D341Med (cell line): ENCODE data around the gene HDAC9.
"Not testable (repeated sequence)": the region's sequence is repeated elsewhere in the genome, so short reads cannot be mapped to it uniquely, and the experiment has no call there.

Experiments
- DNase-seq: peaks from one replicate; pipeline ENCODE4 v3.0.0; 2012; ENCODE audit warnings: low spot score

HDAC9 gene

DNA sequence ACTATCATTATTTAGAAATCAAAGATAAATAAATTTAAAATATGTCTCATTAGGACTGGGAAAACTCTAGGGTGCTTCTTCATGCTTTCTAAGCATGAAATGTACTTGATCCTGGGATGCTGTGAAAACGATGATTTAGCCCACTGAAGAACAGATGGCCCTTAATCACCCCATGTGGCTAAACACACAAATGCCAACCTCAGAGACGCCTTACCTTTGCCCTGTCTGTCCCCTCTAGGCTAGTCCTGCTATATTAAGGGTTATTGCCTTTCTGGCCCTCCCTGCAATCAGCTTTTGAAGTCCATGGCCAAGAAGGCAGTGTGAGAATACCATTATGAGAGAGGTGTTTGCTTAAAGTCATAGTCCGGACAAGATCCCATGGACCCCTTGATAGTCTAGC lies 404.7 kb downstream of the HDAC9 start:
- DNase-seq: no peak

DNA sequence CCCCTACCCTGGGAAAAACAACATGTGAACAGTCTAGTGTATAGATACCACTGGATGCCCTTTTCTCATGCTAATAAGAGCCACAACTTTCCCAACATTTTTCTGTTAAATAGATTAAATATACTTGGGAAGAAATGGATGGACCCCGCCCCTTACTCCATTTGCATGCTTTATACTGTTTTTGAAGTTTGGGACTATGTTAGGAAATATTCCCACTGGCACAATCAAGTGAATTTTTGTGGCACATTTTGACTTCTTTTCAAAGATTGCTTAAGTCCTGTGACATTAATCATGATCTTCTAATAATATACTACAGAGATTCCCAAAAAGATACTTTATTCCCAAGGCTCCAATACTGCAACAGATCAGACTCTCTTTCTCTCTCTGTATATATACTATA lies 405.3 kb downstream of the HDAC9 start:
- no peak for DNase-seq

DNA sequence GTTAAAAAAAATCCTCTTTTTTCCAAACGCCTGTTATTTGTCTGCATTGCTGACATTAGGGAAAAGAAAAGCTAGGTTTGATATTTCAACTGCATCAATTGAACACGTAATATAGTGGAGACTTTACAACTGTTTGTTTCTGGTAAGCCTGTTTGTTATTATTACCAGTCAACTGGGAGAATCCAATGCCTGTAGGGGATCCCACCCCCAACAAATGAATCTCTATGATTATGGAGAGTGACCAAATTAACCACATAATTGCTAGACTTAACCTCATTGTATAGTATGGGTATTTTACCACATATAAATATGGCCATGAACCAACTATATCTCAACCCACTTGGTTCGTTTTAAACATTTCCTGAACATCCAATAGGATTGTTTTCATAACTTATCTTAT lies 405.8 kb downstream of the HDAC9 start:
- no peak for DNase-seq

DNA sequence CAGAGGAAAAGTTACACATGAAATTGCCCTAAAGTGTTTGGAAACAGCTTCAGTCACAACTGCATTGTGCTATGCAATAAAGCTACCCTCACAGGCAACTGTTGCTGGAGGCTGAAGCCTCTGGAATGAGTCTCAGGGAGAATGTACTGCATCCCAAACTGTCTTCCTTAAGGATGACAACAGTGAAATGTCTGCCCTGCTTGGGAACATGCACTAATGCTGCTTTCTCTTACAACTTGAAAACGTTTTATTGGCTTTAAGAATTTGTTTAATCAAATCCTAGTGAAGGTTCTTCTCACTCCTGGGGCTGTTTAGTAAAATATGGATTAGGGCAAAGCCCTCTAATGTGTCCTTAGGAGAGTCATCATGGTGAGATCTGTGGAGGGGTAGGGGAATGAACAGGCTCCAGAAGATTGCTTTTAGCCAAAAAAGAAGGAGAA lies 406.5 kb downstream of the HDAC9 start:
- DNase-seq: no peak

DNA sequence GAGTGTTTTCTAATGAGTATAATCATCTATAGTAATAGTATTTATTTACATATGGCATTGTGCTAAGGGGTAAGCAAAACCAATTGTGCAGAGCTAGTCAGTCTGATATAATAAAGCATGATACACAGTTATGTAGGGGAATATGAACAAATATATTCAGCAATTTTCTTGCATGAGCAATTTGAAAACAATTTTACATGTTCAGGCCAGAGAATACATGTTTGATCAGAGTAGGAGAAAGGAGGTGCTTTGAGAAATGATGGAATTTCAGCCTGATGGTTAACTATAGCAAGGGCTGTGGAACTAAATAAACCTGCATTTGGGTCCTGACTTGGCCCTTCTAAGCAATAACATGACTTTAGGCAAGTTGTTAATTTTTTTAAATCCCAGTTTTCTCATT lies 407.3 kb downstream of the HDAC9 start:
- no peak for DNase-seq

DNA sequence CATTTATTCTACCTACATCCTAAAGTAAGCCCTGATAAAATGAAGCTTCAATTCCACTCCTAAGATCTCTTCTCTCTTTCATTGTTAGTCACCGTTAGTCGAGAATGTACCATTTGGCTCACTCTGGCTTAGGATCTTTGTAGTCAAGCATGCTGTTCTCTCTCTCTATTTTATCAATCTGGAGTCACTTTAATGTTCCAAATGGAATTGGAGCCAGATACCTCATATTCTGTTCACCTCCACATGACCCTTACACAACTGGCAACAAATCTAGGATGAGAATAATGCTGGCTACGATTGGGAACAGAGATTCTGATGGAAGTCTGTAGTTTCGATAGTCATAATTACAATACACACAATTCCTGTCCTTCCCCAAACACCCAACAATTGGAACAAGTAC lies 408.1 kb downstream of the HDAC9 start:
- no peak for DNase-seq

DNA sequence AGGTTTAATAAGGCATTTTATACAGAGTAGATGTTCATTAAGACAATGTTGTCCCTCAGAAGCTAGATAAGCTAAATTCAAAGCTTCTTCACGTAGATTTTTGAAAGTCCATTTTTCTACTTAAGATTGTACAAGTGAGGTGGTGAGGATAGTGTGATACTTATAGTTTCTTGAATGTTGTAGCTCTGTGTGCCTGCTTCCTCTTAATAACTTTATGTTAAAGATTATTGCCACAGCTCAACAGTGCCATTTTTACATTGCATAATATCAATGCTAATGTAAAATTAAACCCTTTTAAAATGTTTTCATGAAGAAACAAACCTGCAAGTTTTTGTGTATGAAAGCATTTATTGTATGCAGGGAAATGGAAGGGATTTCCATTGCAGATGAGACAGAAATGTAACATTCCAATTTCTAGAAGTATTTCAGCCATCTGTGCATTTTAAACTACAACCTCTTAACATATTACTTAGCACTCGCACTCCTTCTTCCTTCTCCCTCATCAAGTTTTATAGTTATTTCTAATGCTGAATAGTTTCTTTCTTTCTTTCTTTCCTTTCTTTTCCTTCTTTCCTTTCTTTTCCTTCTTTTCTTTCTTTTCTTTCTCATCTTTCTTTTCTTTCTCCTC lies 409.9 kb downstream of the HDAC9 start:
- DNase-seq: no peak

DNA sequence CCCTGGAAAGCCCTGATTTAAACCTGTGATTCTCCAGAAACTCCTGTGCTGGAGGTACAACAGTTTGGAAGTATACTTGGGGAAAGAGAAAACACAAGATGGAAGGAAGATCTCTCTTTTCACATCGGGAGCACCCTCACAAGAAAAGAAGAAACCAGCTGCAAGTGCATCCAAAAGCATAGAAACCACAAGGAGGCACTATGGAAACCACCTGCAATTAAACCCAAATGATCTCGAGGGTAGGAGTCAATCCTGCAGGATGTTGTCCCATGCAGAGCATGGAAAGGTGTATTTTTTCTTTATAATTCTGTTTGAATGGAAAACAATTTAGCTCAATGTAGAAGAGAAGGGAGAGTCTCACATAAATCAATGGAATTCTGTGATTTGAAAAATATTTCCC lies 411.4 kb downstream of the HDAC9 start:
- no peak for DNase-seq

DNA sequence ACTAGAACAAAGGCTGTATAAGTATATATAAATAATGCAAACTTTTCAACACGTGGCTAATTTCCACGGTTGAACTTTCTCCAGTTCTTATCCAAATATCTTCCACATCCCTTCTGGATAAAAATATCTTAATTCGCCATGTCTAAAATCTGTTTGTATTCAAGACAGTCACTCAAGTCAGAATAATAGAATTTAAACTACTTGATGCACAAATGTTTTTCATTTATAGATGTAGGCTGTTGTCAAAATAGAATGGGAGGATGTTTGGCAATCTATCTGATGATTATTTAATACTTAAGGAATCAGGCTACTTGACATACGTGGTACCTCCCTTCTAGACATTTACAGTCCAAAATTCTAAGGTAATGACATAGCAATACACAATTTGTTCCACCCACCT lies 417.6 kb downstream of the HDAC9 start:
- DNase-seq: no peak

DNA sequence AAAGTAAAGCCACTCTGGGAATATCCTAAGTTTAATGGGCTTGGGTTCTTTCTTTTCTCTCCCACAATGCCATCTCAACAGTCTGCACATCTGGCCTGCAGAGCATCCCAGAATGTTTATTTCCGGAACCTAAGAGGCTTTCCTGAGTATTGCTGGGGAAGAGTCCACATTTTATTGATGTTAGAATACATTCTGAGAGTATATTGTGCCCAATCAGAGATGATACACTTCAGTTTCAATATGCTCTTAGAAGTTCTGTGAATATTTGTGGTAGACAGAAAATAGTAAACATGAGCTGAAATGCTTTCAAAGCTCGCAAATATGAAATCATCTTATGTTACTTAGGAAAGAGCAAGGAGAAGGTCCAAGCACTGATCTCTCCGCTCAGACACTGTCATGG lies 421.3 kb downstream of the HDAC9 start:
- DNase-seq: no peak

DNA sequence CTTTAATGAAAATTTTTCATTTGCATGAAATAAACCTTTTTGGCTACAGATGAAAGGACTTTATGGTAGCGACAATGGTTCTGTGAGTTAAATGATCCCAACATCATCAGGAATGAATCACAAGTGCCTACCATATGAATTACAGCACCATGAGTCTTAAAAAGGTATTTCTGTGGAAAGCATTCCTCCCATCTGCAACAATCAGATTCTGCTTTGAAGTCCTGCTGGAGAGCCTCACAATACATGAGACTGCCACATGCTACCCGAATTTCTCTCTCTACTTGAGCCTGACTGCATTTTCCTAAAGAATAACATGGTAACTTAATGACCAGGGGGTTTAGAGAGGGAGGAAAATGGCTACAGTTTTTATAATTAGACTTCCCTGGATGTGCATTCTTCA lies 431.6 kb downstream of the HDAC9 start:
- no peak for DNase-seq

DNA sequence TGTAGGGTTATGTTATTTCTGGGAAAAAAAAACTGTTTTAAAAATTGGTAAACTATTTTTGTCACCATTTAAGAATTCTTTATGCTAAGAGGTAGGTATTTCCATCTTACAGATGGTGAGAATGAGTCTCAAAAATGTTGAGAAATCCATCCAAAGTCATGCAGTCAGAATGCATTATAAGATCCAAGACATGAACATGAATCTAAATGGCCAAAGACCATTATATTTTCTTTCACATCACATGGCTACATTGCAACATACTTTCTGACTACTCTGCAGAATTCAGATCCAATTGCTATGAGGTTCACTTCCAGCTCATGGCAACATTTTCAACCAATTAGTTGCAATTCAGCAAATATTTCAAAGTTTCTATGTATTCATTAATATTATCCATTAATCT lies 440.7 kb downstream of the HDAC9 start:
- DNase-seq: no peak

DNA sequence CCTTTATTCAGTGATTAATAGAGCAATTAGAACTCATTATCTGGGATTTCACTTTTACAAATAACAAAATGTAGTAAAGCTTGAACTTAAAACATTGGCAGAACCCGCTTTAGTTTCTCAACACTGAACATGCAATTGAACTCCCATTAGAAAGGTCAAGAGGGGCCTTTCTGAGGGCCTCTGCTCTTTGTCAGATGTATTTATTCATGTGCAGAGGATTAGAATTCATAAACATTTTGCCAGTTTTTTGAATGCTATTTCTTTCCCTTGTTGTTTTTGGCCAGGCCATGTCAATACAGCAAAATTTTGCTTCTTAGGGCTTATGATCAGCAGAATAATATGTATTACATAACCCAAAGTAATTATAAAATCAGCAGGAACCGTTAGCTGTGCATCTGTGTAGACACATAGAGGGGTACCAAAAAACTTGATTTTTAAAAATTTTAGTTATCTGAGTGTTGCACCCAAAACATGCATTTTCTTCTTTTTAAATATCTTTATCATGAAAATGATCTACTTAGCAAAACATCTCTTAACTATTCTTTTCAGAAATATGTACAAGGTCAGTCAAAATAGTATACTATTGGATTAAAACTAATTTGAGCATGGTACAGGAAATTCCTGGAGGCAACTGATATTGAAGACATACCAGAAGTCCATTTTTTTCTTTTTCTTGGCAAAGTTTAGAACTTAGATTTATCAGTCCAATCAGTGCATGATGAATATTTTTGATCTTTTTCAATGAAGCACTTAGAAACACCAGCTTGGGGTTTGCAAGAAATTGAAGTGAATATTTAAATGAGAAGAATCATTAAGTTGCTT lies 444.4 kb downstream of the HDAC9 start:
- no peak for DNase-seq

DNA sequence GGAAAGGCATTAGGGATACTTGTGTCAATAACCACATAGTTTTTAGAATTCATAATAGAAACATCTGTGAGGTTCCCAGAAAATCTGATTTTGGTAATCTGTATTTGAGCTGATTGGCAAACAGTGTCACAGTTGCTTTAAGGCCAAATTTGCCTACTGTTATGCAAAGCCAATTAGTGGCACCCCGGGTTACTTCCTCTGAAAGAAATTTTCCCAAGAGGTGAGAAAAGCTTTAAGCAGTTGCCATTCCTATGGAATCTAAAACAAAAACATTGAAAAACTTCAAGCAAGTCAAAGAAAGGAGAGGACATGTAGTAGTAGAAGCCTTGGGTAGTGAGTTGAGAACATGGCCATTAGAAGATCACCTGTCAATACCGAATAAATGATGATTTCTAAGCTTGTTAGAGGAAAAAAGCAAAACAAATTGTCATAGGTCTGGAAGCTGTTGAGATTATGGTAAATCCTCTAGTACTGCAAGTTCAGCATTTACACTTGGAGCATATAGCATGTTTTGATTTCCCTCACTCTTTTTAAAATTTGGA lies 445.1 kb downstream of the HDAC9 start:
- no peak for DNase-seq

DNA sequence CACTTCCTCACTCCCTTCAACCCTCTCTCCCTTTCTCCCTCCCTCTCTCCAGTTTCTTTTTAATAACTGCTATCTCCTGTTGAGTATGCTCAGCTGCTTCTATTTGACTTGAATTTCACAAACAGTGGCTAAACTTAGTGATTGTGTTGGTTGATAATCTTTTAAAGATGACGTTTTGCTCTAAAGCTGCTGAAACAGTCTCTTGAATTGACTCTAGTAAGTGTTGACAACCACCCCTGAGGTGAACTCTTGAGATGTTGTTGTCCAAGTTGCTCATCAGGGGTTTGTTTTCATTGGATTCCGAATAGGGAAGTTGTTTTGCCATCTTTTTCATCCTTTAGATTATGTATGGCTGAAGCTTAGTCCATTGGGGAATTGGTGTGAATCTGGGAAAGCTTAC lies 445.7 kb downstream of the HDAC9 start:
- no peak for DNase-seq

DNA sequence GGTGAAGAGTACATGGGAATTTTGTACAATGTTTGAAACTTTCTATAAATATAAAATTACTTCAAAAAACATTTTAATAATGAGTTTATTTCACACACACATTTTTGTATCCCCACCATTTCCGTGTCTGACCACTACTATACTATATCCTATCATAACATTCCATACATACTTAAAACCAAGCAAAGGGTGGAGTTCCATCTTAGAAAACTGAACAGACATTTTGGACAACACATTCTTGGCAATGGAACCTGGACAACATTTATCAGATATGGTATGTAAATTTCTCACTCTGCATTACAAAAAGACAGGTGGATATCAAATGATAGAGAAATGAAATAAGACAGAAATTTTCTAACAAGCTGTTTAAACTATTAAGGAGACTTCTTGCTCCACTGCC lies 453.0 kb downstream of the HDAC9 start:
- DNase-seq: no peak

DNA sequence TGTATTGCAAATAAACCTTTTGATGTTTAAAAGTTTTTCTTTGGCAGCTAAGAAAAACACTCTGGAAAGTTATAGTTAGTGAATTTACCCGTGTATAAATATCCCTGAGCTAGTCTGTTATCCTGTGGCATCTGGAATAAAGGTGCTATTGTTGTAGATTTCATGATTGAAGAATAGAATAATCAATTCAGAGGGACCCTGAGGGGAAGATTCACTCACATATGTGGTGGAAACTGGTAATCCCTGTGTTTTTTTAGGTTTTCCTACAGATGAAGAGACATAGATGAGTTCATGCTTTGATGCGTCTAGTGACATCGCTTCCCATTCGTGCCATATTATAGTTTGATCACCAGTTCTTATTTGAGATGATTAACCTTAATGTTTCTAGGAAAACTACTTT lies 457.3 kb downstream of the HDAC9 start:
- no peak for DNase-seq

DNA sequence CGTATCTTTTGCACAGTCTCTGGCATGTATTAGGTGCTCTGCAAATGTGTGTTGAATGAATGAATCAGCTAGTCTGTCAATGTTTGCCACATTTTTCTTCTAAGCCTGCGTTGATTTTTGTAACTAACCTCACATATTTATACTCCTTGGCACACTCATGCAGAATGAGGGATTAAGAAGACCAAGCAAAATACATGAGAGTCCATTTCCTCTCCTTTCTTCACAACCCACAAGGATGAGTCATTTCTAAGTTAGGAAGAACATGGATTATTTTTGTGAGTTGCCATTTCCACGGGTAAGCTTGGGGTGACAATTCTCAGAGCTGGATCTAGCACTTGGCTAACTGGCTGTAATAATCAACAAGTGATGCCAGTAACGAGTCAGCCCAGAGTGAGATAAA lies 463.1 kb downstream of the HDAC9 start:
- no peak for DNase-seq

DNA sequence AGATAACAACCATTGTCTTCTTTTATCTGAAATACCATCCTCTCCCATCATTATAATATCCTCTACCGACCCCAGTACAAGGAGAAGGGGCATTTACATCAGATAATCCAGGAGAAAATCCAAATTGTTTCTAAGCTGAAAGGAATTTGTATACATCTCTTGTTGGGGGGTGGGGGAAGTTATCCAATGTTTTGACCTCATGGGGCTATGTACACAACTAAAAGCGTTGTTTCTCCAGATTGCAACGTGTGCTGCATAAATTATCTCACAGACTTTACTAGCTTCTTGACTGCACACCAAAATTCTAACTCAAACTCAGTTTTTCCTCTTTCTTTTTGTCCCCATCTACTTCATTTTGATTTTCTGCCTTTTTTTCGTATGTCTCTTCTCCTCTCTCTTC lies 465.2 kb downstream of the HDAC9 start:
- DNase-seq: no peak

DNA sequence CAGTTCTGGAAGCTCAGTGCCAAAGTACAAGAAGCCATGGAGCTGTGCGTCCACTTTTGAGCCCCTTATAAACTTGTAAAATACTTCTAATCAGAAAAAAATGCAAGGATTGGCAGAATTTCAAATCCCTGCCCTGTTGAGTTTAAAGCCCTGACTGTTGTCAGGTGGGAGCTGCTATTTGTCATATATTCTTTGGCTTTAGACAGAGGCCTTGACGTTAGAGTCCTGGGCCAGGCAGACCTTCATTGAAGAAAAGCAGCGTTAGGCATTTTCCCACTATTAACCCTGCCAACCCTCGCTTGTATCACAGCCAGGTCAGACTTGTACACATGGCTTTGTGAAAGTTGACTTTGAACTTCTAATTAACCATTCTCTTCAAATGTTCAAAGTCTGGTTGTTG lies 466.5 kb downstream of the HDAC9 start:
- DNase-seq: no peak

DNA sequence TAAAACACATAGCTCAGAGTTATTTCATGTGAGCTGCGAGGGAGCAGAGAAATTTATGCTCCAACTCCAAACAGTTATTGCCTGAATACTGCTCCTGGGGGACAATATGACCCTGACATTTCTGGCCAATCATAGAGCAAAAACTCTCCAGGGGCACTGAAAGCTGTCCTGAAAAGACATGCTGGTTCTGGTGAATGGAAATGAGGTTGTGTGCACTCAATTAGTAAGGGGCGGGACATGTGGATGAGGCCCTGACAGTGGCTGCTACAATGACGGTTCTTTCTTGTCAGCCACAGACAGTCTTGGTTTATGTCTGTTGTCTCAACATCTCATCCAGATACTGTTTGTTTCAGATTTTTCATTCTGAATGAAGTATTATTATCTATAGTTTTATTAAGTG lies 470.1 kb downstream of the HDAC9 start:
- DNase-seq: no peak

DNA sequence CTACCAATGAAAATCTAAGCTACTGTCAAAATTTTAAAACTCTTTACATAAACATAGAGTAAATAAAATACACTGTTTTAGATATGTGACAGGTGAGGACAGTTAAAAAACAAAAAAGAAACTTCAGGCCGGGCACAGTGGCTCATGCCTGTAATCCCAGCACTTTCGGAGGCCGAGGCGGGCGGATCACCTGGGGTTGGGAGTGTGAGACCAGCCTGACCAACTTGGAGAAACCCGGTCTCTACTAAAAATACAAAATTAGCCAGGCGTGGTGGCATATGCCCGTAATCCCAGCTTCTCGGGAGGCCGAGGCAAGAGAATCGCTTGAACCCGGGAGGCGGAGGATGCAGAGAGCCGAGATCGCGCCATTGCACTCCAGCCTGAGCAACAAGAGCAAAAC lies 472.2 kb downstream of the HDAC9 start:
- not testable (repeated sequence) for DNase-seq

DNA sequence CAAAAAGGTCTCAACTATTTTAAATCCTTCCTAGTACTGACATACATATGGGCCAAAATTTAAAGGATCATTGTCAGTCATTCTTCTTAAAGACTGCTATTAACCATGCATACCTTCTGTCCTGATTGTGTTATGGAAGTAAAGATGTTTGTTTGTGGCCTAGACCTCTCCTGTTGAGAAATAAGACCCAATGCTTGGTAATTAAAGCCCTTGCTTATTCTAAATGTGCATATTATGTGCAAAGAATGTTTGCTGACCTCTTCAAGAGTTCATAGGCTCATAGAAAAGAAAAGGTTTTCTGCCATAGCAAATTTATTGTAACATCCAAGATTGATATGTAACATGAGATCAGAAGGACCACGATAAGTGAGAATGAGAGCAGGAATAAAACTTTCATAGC lies 476.3 kb downstream of the HDAC9 start:
- no peak for DNase-seq

DNA sequence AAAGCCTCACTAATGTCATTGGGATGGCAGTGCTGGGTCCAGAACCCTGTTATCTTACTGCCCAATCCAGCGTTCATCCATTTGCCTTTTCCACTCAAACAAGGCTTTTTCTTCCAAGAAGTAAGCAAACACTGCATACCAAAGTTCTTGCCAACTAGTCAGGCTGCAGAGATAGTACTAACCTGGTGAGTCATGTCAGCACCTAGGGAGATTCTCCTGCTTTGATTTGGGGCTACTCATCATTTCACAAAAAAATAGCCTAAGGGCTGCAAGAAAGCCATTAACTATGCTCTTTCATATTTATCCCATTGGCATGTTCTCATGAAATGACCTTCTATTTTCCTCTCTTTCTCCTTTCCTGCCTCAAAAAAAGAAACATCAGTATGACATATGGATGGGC lies 479.3 kb downstream of the HDAC9 start:
- no peak for DNase-seq
